Stromal cell of bone marrow (primary cell): Measurements from ENCODE around the gene CHIA.
"Not testable (repeated sequence)": the region's sequence is repeated elsewhere in the genome, so short reads cannot be mapped to it uniquely, and the experiment has no call there.

Experiments
- DNase-seq: peaks from one replicate; pipeline ENCODE4 v3.0.0-alpha.2; 2012; ENCODE audit warnings: low read depth

CHIA gene

DNA sequence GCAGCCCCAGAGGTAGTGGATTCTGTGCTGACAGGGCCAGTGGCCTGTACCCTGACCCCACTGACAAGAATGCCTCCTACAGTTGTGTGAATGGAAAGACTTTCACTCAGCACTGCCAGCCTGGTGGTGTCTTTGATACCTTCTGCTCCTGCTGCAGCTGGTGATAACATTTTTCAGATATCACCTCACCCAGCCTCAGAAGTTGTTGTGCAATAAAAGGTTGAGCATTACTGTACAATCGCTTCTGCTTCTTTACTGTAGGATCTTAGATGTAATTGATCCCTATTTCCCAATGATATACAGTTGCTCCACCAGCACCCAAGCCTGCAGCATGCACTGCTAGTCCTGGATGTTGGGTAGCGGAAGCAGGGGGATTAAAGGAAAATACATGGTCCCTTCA is 4.8 kb upstream of the CHIA start:
- DNase-seq, result no peak

DNA sequence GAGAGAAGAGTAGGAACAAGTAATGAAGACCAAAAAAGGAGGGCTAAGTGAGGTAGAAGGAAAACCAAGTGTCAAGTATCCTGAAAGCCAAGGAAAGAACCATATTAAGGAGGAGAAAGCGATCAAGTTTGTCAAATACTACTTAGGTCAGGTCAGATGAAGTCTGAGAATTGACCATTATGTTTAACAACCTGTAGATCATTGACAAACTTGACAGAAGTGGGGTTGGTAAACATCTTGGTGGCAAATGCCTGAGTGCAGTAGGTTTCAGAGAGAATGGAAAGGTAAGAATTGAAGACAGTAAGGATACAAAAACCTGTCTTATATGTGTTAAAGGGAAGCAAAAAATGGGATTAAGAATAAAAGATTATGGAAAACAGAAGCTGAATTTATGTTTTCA is 3.7 kb upstream of the CHIA start:
- no peak for DNase-seq

DNA sequence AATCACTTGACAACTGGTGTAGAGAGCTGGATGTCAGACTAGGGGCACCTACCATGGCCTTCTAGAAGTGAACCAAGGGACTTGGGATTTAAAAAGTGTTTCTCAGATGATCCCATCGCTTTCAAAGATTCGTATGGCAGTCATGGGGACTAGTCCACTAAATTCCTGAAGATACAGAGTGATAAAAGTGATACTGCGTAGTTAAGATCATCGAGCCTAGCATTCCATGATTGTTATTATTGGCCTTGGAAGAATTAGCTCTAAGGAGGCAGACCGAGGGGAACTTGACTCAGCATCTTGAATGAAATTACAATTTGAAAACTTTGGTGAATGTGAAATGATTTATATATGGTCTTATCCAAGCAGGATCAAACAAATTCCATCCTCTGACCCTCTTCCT is 1.3 kb upstream of the CHIA start:
- no peak for DNase-seq

DNA sequence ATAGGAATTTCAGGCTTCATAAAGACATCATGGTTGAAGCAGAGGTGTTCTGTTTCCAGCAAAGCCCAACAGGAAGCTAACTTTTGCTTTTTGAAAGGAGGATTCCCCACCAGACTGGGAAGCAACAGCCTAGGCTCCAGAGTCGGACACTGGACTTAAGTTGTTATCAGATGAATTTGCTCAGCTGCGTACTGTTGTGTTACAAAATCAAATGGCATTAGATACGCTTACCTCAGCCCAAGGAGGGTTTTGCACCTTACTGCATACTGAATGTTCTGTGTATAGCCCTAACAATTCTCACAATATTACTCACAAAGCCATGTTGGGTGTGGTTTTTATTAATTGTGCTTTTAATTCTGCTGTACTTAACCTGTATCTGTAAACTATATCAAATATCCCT is 547 bp upstream of the CHIA start:
- DNase-seq, result no peak

DNA sequence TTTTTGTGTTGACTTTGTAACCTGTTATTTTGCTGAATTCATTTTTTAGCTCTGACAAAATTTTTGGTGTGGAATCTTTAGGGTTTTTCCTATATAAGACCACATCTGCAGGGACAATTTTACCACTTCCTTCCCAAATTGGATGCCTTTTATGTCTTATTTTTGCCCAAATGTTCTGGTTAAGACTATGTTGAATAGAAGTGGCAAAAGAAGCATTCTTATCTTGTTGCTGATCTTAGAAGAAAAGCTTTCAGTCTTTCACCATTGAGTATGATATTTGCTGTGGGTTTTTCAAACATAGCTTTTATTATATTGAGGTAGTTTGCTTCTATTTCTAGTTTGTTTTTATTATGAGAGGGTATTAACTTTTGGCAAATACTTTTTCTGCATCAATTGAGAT is 3.7 kb downstream of the CHIA start:
- DNase-seq, result no peak

DNA sequence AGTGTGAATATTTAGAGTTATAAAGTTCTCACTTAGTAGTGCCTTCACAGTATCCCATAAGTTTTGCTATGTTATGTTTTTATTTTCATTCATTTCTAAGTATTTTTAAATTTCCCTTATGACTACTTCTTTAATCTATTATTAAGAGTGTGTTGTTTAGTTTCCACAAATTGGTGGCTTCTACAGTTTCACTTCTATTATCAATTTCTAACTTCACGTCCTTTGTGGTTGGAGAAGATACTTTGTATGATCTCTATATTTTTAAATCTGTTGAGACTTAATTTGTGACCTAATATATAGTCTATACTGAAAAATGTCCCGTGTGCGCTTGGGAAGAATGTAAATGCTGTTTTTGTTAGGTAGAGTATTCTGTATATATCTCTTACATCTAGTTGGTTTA is 11.7 kb downstream of the CHIA start:
- DNase-seq, result no peak

DNA sequence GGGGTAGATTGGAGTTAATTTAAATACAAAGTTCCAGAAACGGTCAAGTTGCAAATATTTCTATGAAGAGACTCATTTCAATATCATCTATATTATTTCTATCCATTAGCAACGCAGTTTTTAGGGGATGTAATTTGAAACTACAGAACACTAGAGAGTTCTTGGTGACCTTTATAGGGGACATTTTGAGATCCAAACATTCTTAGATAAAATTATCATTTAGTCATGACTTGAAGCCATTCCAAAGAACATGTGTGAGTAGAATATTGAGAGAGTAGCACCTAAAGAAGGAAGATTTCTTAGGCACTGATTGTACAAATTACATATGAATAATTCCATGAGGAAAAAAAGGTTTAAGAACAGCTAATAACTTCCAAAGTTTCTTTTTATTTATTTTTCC is 19.0 kb downstream of the CHIA start:
- no peak for DNase-seq

DNA sequence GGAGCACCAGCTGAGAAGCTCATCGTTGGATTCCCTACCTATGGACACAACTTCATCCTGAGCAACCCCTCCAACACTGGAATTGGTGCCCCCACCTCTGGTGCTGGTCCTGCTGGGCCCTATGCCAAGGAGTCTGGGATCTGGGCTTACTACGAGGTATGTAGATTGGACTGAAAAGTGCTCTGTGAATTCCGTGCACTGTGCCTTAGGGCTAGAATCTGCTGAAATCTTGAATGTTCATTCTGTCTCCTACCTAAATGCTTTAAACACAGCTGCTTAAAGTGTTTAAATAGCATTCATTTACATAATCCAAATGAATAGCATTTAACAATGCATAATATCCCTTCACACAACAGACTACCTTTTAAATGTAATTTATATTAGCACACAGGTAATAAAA is 27.9 kb downstream of the CHIA start:
- DNase-seq, result no peak

DNA sequence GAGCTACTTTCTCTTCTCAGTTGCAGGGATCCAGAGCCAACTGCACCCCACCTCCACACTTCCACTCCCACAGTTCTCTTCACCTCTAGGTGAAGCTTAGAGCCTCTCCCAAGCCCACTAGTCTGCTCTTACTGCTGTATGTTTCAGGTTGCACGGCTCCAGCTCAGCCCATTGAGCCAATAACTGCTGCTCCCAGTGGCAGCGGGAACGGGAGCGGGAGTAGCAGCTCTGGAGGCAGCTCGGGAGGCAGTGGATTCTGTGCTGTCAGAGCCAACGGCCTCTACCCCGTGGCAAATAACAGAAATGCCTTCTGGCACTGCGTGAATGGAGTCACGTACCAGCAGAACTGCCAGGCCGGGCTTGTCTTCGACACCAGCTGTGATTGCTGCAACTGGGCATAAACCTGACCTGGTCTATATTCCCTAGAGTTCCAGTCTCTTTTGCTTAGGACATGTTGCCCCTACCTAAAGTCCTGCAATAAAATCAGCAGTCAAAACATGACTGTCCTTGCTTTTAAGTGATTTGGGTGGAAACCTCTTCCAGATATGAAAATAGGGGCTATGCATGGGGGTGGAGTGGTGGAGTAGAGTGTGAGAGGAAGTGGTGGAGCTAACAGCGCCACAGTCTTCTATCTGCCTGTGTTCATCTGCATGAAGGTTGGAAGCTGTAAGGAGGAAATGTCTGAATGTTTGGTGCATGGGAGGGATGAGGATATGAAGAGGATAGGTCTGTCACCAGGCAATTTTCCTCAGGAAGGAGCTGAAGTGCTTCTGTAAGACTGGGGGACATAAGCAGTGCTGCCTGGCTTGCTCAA is 29.6 kb downstream of the CHIA start:
- DNase-seq, result no peak

DNA sequence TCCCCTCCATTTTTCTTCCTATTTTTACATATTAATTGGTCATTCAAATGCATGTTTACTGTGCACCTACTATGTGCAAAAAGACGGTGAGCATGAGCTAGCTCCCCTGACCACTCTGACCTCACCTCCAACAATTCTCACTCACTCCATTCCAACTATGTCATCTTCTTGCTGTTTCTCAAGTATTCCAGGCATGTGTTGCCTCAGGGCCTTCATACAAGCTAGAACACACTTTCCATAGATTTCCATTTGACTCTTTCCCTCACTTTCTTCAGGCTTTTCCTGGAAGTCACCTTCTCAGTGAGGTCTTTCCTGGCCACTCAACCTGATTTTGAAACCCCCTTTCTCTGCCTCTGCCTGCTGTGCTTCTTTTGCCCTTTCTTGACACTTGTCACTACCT is 32.6 kb downstream of the CHIA start:
- DNase-seq, result no peak

DNA sequence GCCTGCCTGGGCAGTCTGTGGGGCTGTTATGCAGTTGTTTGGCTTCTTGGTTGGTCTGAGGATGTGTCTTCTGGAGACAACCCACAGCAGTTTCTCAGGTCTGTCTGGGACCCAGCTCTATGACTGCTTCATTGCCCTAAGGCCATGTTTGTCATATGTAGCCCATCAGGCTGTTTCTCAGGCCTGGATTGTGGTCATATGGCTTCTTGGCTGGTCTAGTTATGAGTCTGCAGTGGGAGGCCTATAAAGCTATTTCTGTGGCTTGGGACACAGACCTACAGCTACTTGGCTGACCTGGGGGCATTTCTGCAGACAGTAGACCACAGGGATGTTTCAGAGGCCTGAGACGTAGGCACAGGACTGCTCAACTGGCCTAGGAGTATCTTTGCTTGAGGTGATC is 41.5 kb downstream of the CHIA start:
- no peak for DNase-seq

DNA sequence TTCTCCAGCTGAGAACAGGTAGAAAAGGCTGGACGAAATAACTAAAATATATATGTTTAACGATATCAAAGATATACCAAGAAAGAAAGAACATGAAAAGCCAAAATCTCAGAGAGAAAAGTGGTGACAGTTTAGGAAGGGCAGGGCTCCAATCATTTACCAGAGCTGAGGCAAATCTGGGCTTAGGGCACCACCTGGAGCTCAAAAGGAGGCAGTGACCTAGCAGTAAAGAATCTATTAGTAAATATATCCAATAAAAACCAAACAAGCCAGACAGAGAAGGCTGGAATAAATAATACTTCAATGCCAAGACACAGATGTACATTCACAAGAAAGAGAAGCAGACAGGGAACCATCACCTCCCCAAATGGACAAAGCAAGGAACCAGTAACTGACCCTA is 43.5 kb downstream of the CHIA start:
- DNase-seq, result peak; percentile 51

DNA sequence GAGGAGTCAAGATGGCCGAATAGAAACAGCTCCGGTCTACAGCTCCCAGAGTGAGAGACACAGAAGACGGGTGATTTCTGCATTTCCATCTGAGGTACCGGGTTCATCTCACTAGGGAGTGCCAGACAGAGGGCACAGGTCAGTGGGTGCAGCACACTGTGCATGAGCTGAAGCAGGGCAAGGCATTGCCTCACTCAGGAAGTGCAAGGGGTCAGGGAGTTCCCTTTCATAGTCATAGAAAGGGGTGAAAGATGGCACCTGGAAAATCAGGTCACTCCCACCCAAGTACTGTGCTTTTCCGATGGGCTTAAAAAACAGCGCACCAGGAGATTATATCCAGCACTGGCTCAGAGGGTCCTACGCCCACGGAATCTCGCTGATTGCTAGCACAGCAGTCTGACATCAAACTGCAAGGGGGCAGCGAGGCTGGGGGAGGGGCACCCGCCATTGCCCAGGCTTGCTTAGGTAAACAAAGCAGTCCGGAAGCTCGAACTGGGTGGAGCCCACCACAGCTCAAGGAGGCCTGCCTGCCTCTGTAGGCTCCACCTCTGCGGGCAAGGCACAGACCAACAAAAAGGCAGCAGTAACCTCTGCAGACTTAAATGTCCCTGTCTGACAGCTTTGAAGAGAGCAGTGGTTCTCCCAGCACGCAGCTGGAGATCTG is 44.7 kb downstream of the CHIA start:
- DNase-seq, result not testable (repeated sequence)

DNA sequence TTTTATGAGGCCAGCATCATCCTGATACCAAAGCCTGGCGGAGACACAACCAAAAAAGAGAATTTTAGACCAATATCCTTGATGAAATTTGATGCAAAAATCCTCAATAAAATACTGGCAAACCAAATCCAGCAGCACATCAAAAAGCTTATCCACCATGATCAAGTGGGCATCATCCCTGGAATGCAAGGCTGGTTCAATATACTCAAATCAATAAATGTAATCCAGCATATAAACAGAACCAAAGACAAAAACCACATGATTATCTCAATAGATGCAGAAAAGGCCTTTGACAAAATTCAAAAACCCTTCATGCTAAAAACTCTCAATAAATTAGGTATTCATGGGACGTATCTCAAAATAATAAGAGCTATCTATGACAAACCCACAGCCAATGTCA is 48.2 kb downstream of the CHIA start:
- not testable (repeated sequence) for DNase-seq

DNA sequence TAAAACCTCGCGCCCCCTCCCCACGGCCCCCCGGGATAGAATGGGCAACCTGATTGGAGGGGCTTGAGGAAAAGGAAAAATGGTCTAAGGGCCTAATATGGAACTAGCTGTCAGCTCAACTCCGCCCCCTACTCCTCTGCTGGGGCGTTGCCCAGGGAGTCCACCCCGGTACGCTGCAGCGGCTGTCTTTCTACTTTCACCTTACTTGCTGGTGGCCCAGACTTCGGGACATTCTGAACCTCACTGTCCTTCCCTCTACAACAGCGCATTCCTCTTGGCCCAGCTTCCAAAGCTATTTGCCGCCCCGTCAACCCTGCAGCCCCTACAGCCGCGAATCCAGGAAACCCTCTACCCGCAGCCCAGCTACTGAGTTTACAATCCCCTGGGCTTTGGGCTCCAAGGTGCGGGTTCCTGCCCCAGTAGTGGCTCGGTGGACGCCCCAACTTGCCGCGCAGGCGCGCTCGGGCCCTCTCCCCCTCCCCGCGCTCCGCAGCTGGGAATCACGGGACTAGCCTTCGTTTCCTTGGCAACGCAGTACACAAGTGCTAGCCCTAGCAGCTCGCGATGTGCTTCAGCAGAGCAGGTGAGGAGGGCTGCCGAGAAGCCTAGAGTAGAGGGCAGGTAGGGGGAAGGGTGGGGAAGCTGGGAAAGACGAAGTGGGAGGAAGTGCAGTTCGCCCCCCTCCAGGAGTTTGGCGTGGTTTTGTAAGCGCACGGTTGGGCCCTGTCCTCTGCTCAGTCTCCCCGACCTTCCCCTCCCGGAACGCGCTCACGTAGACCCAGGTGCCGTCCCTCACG is 55.6 kb downstream of the CHIA start:
- DNase-seq, result peak; percentile 74

DNA sequence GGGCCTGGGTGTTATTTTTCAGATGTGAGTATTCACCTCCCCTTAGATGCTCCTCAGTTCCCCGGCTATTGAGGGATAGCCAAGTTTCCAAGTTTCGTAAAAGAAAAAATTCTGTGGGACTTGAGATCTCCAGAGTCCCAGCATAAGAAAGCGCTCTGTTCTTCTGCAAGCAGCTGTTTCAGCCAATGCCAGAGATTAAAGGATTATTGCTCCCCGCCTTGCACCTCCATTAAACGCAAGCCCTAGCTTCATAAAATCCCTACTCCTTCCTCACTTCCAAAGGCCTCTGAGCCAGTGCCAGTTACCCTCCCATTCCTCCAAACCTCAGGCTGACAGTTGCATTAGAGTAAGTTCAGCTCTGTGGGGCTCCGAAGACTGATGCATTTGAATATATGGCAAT is 56.4 kb downstream of the CHIA start:
- DNase-seq, result no peak

DNA sequence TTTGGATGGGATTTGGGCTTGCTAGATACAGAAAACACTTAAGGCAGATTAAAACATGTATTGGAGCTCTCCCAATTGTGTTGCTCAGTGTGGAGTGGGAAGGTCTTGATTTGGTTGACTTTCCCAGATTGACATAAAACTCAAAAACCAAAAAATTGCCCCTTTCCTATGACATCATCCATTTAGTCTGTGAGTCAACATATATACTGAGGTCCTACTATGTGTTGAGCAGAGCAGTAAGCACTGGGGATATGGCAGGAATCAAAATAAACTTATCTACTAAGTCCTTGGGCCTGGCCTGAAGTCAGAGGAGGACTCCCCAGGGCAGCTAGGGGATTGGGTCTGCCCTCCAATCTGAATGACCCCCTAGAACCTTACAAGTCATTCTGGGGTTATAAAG is 61.0 kb downstream of the CHIA start:
- no peak for DNase-seq

DNA sequence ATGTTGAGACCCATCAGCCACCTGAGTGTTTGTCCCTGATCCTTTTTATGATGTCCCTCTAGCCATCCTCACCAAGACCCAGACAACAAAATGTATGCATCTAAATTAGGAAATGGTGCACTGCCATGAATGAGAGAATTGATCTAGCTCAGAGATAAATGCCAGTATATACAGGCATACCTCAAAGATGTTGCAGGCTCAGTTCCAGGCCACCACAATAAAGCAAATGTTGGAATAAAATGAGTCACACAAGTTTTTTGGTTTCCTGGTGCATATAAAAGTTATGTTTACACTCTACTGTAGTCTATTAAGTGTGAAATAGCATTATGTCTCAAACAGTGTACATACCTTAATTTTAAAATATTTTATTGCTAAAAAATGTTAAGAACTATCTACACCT is 63.9 kb downstream of the CHIA start:
- DNase-seq, result no peak

DNA sequence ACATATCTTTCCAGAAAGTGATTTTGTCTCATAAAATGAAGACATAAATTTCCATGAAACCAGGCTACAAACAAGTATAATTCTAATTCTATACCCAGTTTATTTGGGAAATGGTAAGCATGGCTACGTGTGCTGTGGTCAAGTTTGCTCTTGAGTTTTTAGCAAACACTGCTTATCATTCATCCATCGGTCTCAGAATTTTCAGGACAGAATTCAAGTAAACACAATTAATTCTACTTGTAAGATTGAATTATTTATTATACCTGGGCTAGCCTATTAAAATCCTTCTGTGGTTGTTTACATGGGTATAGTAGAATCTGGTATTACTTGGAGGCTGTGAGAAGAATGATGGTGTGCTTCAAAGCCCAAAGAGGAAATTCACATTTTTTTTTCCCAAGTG is 68.3 kb downstream of the CHIA start:
- no peak for DNase-seq

DNA sequence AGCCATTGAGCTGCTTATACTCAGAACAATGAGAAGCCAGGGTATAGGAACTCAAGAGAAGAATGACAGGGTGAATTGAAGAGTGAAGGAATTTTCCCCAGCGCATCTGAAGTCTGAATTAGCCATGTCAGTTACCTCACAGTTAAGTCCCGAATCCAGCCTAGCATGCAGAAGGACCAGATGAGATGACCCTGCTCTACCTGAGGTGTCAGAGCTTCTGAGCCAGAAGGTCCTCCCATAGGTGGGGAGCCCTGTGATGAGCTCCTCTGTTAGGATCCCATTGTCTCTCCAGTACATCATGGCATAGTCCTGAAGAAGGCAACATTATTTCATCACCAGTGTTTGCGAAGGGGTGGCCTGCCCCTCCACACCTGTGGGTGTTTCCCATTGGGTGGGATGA is 68.7 kb downstream of the CHIA start:
- no peak for DNase-seq

DNA sequence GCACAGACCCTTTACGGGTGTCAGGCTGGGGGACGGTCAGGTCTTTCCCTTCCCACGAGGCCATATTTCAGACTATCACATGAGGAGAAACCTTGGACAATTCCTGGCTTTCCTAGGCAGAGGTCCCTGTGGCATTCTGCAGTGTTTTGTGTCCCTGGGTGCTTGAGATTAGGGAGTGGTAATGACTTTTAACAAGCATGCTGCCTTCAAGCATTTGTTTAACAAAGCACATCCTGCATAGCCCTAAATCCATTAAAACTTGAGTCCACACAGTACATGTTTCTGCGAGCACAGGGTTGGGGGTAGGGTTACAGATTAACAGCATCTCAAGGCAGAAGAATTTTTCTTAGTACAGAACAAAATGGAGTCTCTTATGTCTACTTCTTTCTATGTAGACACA is 69.6 kb downstream of the CHIA start:
- DNase-seq, result not testable (repeated sequence)

DNA sequence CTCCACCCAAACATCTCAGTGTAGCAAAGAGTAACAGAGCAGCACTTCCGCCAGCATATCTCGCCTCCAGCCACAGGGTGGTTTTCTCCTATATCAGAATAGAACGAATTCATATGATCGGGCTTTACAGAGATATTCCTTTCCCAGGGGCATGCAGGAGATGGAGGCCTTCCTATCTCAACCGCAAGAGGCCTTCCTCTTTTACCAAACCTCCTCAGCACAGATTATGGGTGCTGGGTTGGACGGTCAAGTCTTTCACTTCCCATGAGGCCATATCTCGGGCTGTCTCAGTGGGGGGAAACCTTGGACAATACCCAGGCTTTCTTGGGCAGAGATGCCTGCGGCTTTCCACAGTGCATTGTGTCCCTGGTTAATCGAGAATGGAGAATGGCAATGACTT is 71.1 kb downstream of the CHIA start:
- DNase-seq, result no peak

DNA sequence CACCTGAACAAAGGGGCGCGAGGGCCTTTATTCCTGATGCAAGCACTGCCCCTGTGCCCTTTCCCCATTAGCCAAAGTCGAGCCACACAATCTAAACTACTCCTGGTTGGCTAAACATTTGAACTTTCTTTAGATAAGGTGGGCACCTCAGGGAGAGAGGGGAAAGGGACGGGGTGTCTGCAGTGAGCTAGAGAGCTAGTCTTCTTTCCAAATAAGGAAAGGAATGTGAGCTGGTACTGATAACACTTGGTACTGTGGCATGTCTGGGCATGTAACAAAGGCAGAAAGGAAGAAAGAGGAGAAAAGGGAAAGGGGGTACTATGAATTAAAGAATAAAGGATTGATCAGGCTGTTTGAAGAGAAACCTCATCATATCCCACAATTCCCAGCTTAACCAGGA is 74.0 kb downstream of the CHIA start:
- DNase-seq, result no peak
